A549 (cell line): ENCODE data around the gene GLYATL3. TPM values are rescaled to one million over a fixed set of nuclear protein-coding genes. Genes with fewer than 3 reads are reported as not detected.

Source experiments
- ATAC-seq, 2 experiments: fragments of 200-7000 bp in 1 of 2; fragments of >200 bp in 1 of 2; cut with Nextera tagmentation in 1 of 2; cut with Tn5 transposase in 1 of 2; 3 replicates each; pipeline versions ENCODE4 v1.8.0 to v1.9.1; 2018 to 2020; ENCODE audit warnings: mild to moderate bottlenecking in 1 of 2, moderate library complexity in 1 of 2
- CTCF ChIA-PET: fragments of 300-600 bp; sonication (Branson Sonifier 250); formaldehyde crosslinking; extraction: SDS; loops from one replicate; lab custom pipeline; 2021; ENCODE audit warnings: antibody characterized with exemption, inconsistent platforms; lab: Yijun Ruan, JAX
- POLR2A ChIA-PET: fragments of 350-600 bp; formaldehyde crosslinking; extraction: SDS; loops from one replicate; lab custom pipeline; 2021; ENCODE audit warnings: antibody characterized with exemption, inconsistent platforms; lab: Yijun Ruan, JAX
- DNase-seq, 2 experiments: peaks; one replicate each; pipeline versions ENCODE4 v3.0.0 to v3.0.0-alpha.2; 2011 to 2016; ENCODE audit warnings: low read depth in 1 of 2, low spot score in 1 of 2
- FAIRE-seq: peaks from 2 replicates; lab custom pipeline; 2011; peaks lifted over from hg19 to GRCh38; lab: Jason Lieb, UNC
- H3K27ac ChIP-seq, 2 experiments: fragments of >200 bp; sonication (Bioruptor Twin); formaldehyde crosslinking; 3 replicates each; pipeline ENCODE4 v1.5.1; 2016 to 2017
- H3K4me1 ChIP-seq: fragments of >200 bp; sonication (Bioruptor Twin); formaldehyde crosslinking; 3 replicates; pipeline ENCODE4 v1.6.1; 2016
- H3K4me2 ChIP-seq: fragments of >200 bp; sonication (Bioruptor Twin); formaldehyde crosslinking; 3 replicates; pipeline ENCODE4 v1.6.1; 2016
- H3K4me3 ChIP-seq: fragments of >200 bp; sonication (Bioruptor Twin); formaldehyde crosslinking; 3 replicates; pipeline ENCODE4 v1.5.1; 2016
- H3K9me3 ChIP-seq: fragments of >200 bp; sonication (Bioruptor Twin); formaldehyde crosslinking; 3 replicates; pipeline ENCODE4 v1.6.1; 2016
- BCL3 ChIP-seq: fragments of >200 bp; sonication (Bioruptor Twin); formaldehyde crosslinking; IDR thresholded peaks from 3 replicates; pipeline ENCODE4 v1.6.1; 2016
- CBX2 ChIP-seq: fragments of 200-600 bp; sonication (generic); IDR thresholded peaks from 2 replicates; pipeline ENCODE4 v1.6.1; 2016; ENCODE audit warnings: low read depth, mild to moderate bottlenecking, borderline replicate concordance
- CTCF ChIP-seq: fragments of >200 bp; sonication (Bioruptor Twin); formaldehyde crosslinking; IDR thresholded peaks from 3 replicates; pipeline ENCODE4 v1.5.1; 2016
- EHF ChIP-seq: fragments of 250-450 bp; sonication (Bioruptor Pico); IDR thresholded peaks from 2 replicates; pipeline ENCODE4 v1.5.0; 2020; ENCODE audit warnings: mild to moderate bottlenecking
- ESRRA ChIP-seq: fragments of 150-350 bp; IDR thresholded peaks from 2 replicates; pipeline ENCODE4 v1.6.1; 2014; ENCODE audit warnings: mild to moderate bottlenecking, low read length, borderline replicate concordance
- FOSB ChIP-seq: fragments of 250-450 bp; sonication (Bioruptor Pico); IDR thresholded peaks from 2 replicates; pipeline ENCODE4 v1.5.0; 2020; ENCODE audit warnings: mild to moderate bottlenecking, moderate library complexity
- HEYL ChIP-seq: fragments of 250-450 bp; sonication (Bioruptor Pico); IDR thresholded peaks from 2 replicates; pipeline ENCODE4 v1.8.0; 2021; ENCODE audit warnings: mild to moderate bottlenecking, moderate library complexity
- HMGXB4 ChIP-seq: fragments of 250-450 bp; sonication (Bioruptor Pico); IDR thresholded peaks from 2 replicates; pipeline ENCODE4 v1.5.0; 2021; ENCODE audit warnings: mild to moderate bottlenecking, moderate library complexity, borderline replicate concordance
- HOXB13 ChIP-seq: fragments of 250-450 bp; sonication (Bioruptor Pico); IDR thresholded peaks from 2 replicates; pipeline ENCODE4 v1.5.0; 2020; ENCODE audit warnings: low read depth, mild to moderate bottlenecking, moderate library complexity
- HOXB5 ChIP-seq: fragments of 250-450 bp; sonication (Bioruptor Pico); IDR thresholded peaks from 2 replicates; pipeline ENCODE4 v1.5.0; 2020; ENCODE audit warnings: mild to moderate bottlenecking, moderate library complexity
- MAX ChIP-seq: IDR thresholded peaks from 2 replicates; pipeline ENCODE4 v1.6.1; 2012
- MAZ ChIP-seq: fragments of 150-350 bp; IDR thresholded peaks from 2 replicates; pipeline ENCODE4 v1.6.1; 2014; ENCODE audit warnings: antibody characterized with exemption, low read depth, low read length, borderline replicate concordance
- MYC ChIP-seq: IDR thresholded peaks from 2 replicates; pipeline ENCODE4 v1.6.1; 2012; ENCODE audit warnings: mild to moderate bottlenecking, inconsistent platforms, low read length, improper control_type of control experiment, borderline replicate concordance
- NPAS2 ChIP-seq: fragments of 250-450 bp; sonication (Bioruptor Pico); IDR thresholded peaks from 2 replicates; pipeline ENCODE4 v1.8.0; 2022; ENCODE audit warnings: mild to moderate bottlenecking, moderate library complexity, borderline replicate concordance
- PBX3 ChIP-seq: IDR thresholded peaks from 2 replicates; pipeline ENCODE4 v1.6.1; 2012
- PHF8 ChIP-seq: fragments of 200-600 bp; sonication (generic); IDR thresholded peaks from 2 replicates; pipeline ENCODE4 v1.6.1; 2016; ENCODE audit warnings: low read depth, mild to moderate bottlenecking, antibody characterized with exemption, moderate library complexity, borderline replicate concordance
- RAD21 ChIP-seq, 2 experiments: fragments of >200 bp in 1 of 2; sonication (Bioruptor Twin) in 1 of 2; formaldehyde crosslinking in 1 of 2; IDR thresholded peaks in 1 of 2; conservative IDR thresholded peaks in 1 of 2; 2 replicates in 1 of 2; 3 replicates in 1 of 2; pipeline ENCODE4 v1.6.1; 2012 to 2018; ENCODE audit warnings: inconsistent platforms in 1 of 2
- RFX5 ChIP-seq: fragments of 450-650 bp; IDR thresholded peaks from 2 replicates; pipeline ENCODE4 v1.7.1; 2014; ENCODE audit warnings: antibody characterized with exemption, mild to moderate bottlenecking, moderate library complexity
- TFCP2L1 ChIP-seq: fragments of 250-450 bp; sonication (Bioruptor Pico); IDR thresholded peaks from 2 replicates; pipeline ENCODE4 v1.5.0; 2021; ENCODE audit warnings: mild to moderate bottlenecking
- USF2 ChIP-seq: fragments of 450-650 bp; IDR thresholded peaks from 2 replicates; pipeline ENCODE4 v1.6.1; 2014; ENCODE audit warnings: antibody characterized with exemption
- ZNF302 ChIP-seq: fragments of 250-450 bp; sonication (Bioruptor Pico); IDR thresholded peaks from 2 replicates; pipeline ENCODE4 v1.9.0; 2021; ENCODE audit warnings: inconsistent platforms, mild to moderate bottlenecking, moderate library complexity
- ZSCAN20 ChIP-seq: fragments of 250-450 bp; sonication (Bioruptor Pico); IDR thresholded peaks from 2 replicates; pipeline ENCODE4 v1.8.0; 2022; ENCODE audit warnings: mild to moderate bottlenecking, moderate library complexity
- WGBS: methylation state at CpG from one replicate; pipeline ENCODE4 v1.1.6; 2017; ENCODE audit errors: missing lambda C conversion rate; 5-methylcytosine and 5-hydroxymethylcytosine counted together
- polyA plus RNA-seq, 4 experiments: library from polyadenylated mRNA; depleted of rRNA in 3 of 4; stranded (reverse); fragments of >200 nt; fragmentation: RNase III in 1 of 4; extraction: RNeasy Plus Mini Kit Qiagen cat#74134 plus additional on column Dnase treatment in 1 of 4; gene quantifications; 2 replicates in 3 of 4; 3 replicates in 1 of 4; pipeline ENCODE4 v1.2.3, GENCODE V29; 2011 to 2017

The GLYATL3 gene
- polyA plus RNA-seq, 2 of the 4 experiments (the other 2 are of a cell fraction) = not detected

- ChIA-PET POLR2A (interaction anchor here (0.7 kb wide), 1 partner anchor 15 kb away, joined by 6 read pairs; no protein-coding TSS in a partner anchor), CTCF (no interaction called here)
- no peak overlapping the region for H3K4me3 ChIP-seq
- TF ChIP-seq HOXB5 = no peak
- no peak for TF ChIP-seq ZSCAN20
- TF ChIP-seq BCL3 = no peak
- TF ChIP-seq HMGXB4 (CRISPR knock-in tag) = no peak
- no peak for TF ChIP-seq USF2
- no peak for TF ChIP-seq MAZ
- no peak for TF ChIP-seq MAX
- TF ChIP-seq ESRRA = no peak
- no peak for TF ChIP-seq CTCF
- no peak for TF ChIP-seq TFCP2L1 (CRISPR knock-in tag)
- TF ChIP-seq CBX2 = no peak
- no peak for TF ChIP-seq HOXB13 (CRISPR knock-in tag)
- no peak for TF ChIP-seq PBX3
- no peak for TF ChIP-seq PHF8
- no peak for TF ChIP-seq FOSB (CRISPR knock-in tag)
- 100% methylated on average over 1 of the region's 1 CpG for WGBS
- DNase-seq (no peak), ATAC-seq (no peak), FAIRE-seq (no peak)
- no peaks in the 10 kb centered on the region for H3K9me3 ChIP-seq
- peaks cover 8% of the 10 kb centered on the region; the same call in 1 of the 3 replicates for H3K4me1 ChIP-seq
- H3K27ac ChIP-seq = no peak overlapping the region
- H3K4me2 ChIP-seq = no peak overlapping the region
Measured at GRCh38 chr6:49523901-49524300, 24.2 kb downstream of the GLYATL3 start.

- ATAC-seq (no peak), FAIRE-seq (no peak), DNase-seq (no peak)
- POLR2A ChIA-PET = interaction anchor here (0.7 kb wide), 1 partner anchor 15 kb away, joined by 6 read pairs; no protein-coding TSS in a partner anchor
- H3K9me3 ChIP-seq = no peaks in the 10 kb centered on the region
- TF ChIP-seq TFCP2L1 (CRISPR knock-in tag) = no peak
- no peak for TF ChIP-seq EHF
- no peak for TF ChIP-seq HEYL (CRISPR knock-in tag)
- no peak for TF ChIP-seq NPAS2 (CRISPR knock-in tag)
- no peak for TF ChIP-seq RFX5
- no peak for TF ChIP-seq MYC
- TF ChIP-seq ESRRA = no peak
- TF ChIP-seq ZNF302 (CRISPR knock-in tag) = no peak
- no peak for TF ChIP-seq RAD21 (conservative IDR thresholded peaks at IDR 0.05 in 1 of 2, IDR thresholded peaks at IDR 0.05 in 1 of 2)
- TF ChIP-seq USF2 = no peak
- TF ChIP-seq, all 56 proteins: peak for 0
- CTCF ChIA-PET = no interaction called here
- Histone ChIP-seq H3K4me1 (peaks cover 8% of the 10 kb centered on the region; the same call in 1 of the 3 replicates), H3K27ac (no peak overlapping the region), H3K4me2 (no peak overlapping the region), H3K4me3 (no peak overlapping the region)
- WGBS = 80% methylated on average over 7 of the region's 7 CpGs
Measured at GRCh38 chr6:49524541-49524940, 24.8 kb downstream of the GLYATL3 start.
